Esophagus muscularis mucosa (tissue), 4 donors: ENCODE measurements around the gene PKHD1. TPM values are rescaled to one million over a fixed set of nuclear protein-coding genes. Genes with fewer than 3 reads are reported as not detected.

ENCODE experiments used
- DNase-seq: peaks from one replicate; pipeline ENCODE4 v3.0.0-alpha.2; 2017; ENCODE audit errors: extremely low spot score
- H3K27ac ChIP-seq, 4 donors: fragments of 200-600 bp; sonication (generic); replicated peaks in 1 of 4; 1 replicate in 3 of 4; 2 replicates in 1 of 4; pipeline ENCODE4 v1.5.1; 2016 to 2019; ENCODE audit warnings: mild to moderate bottlenecking in 1 of 4
- H3K27me3 ChIP-seq, 4 donors: fragments of 200-600 bp; sonication (generic); one replicate each; pipeline versions ENCODE4 v1.5.1 to v1.6.0; 2016 to 2019
- H3K36me3 ChIP-seq, 4 donors: fragments of 200-600 bp; sonication (generic); one replicate each; pipeline ENCODE4 v1.5.1; 2016 to 2019
- H3K4me1 ChIP-seq, 4 donors: fragments of 200-600 bp; sonication (generic); one replicate each; pipeline ENCODE4 v1.5.1; 2016 to 2019
- H3K4me3 ChIP-seq, 4 donors: fragments of 200-600 bp; sonication (generic); 1 replicate in 2 of 4; 2 replicates in 2 of 4; pipeline ENCODE4 v1.5.1; 2016 to 2019; ENCODE audit warnings: mild to moderate bottlenecking in 4 of 4, moderate library complexity in 1 of 4
- H3K9me3 ChIP-seq, 4 donors: fragments of 200-600 bp; sonication (generic); 1 replicate in 3 of 4; 2 replicates in 1 of 4; pipeline ENCODE4 v1.5.1; 2016 to 2019
- CTCF ChIP-seq, 3 experiments: fragments of 200-600 bp in 2 of 3; fragments of 450-650 bp in 1 of 3; sonication (generic) in 2 of 3; IDR thresholded peaks; one replicate each; pipeline ENCODE4 v1.5.1; 2017 to 2019; ENCODE audit warnings: antibody characterized with exemption in 3 of 3, mild to moderate bottlenecking in 2 of 3, moderate library complexity in 1 of 3
- EP300 ChIP-seq: sonication (generic); formaldehyde crosslinking; IDR thresholded peaks from one replicate; pipeline ENCODE4 v1.6.1; 2017; ENCODE audit warnings: antibody characterized with exemption
- POLR2A ChIP-seq: fragments of 450-650 bp; IDR thresholded peaks from one replicate; pipeline ENCODE4 v1.6.1; 2017; ENCODE audit warnings: antibody characterized with exemption, moderate library complexity, mild to moderate bottlenecking, low read depth
- POLR2AphosphoS5 ChIP-seq, 2 donors: sonication (generic); formaldehyde crosslinking; IDR thresholded peaks; one replicate each; pipeline ENCODE4 v1.6.1; 2017; ENCODE audit warnings: antibody characterized with exemption in 2 of 2
- WGBS: methylation state at CpG from one replicate; pipeline ENCODE4 v1.1.5; 2018; 5-methylcytosine and 5-hydroxymethylcytosine counted together
- intact Hi-C: fragments of 100-400 bp; cut with DNase I; formaldehyde crosslinking; loops from one replicate; pipeline ENCODE4 v1.15.1; 2023
- total RNA-seq, 4 donors: library from RNA; depleted of rRNA; stranded (reverse); fragments of >200 nt; gene quantifications; one replicate each; pipeline versions ENCODE4 v1.1.0 to v1.2.1, GENCODE V29; 2016

Gene PKHD1
- total RNA-seq, 4 donors from 2014 or later: under 0.01 TPM; not detected in 3

- TF ChIP-seq POLR2A (no peak), EP300 (no peak), CTCF (IDR thresholded peaks at IDR 0.05) (no peak), POLR2AphosphoS5 (IDR thresholded peaks at IDR 0.05) (no peak)
- Histone ChIP-seq H3K27ac (no peak overlapping the region), H3K4me1 (peaks cover 0 to 22% (median 17%) of the 10 kb centered on the region in 4 donors), H3K4me3 (no peak overlapping the region), H3K27me3 (no peaks in the 10 kb centered on the region), H3K9me3 (no peaks in the 10 kb centered on the region), H3K36me3 (no peaks in the 10 kb centered on the region)
- 89% methylated on average over 4 of the region's 4 CpGs for WGBS
- DNase-seq: no peak
- intact Hi-C loops: no loop called here
Measured at GRCh38 chr6:52012582-52012981, 74.8 kb downstream of the PKHD1 start.

- no peaks in the 10 kb centered on the region for H3K9me3 ChIP-seq
- H3K4me3 ChIP-seq: no peak overlapping the region
- DNase-seq: no peak
- no peak for TF ChIP-seq CTCF (IDR thresholded peaks at IDR 0.05)
- no peak for TF ChIP-seq POLR2AphosphoS5 (IDR thresholded peaks at IDR 0.05)
- TF ChIP-seq EP300: no peak
- TF ChIP-seq POLR2A: no peak
- peaks cover 0 to 22% (median 17%) of the 10 kb centered on the region in 4 donors for H3K4me1 ChIP-seq
- intact Hi-C loops: no loop called here
- H3K27ac ChIP-seq: no peak overlapping the region
- 84% methylated on average over 1 of the region's 1 CpG for WGBS
- H3K27me3 ChIP-seq: no peaks in the 10 kb centered on the region
- H3K36me3 ChIP-seq: no peaks in the 10 kb centered on the region
Measured at GRCh38 chr6:52010806-52011205, 76.6 kb downstream of the PKHD1 start.

- TF ChIP-seq CTCF (IDR thresholded peaks at IDR 0.05): no peak
- TF ChIP-seq POLR2A: no peak
- no peak for TF ChIP-seq POLR2AphosphoS5 (IDR thresholded peaks at IDR 0.05)
- TF ChIP-seq EP300: no peak
- H3K27me3 ChIP-seq: no peaks in the 10 kb centered on the region
- 72% methylated on average over 6 of the region's 6 CpGs for WGBS
- H3K4me1 ChIP-seq: peaks cover 0 to 22% (median 17%) of the 10 kb centered on the region in 4 donors
- no peak overlapping the region for H3K4me3 ChIP-seq
- no peak overlapping the region for H3K27ac ChIP-seq
- no peaks in the 10 kb centered on the region for H3K36me3 ChIP-seq
- DNase-seq: no peak
- intact Hi-C loops: no loop called here
- no peaks in the 10 kb centered on the region for H3K9me3 ChIP-seq
Measured at GRCh38 chr6:52010145-52010544, 77.3 kb downstream of the PKHD1 start.

- Histone ChIP-seq H3K27ac (no peak overlapping the region), H3K36me3 (no peaks in the 10 kb centered on the region), H3K4me3 (no peak overlapping the region), H3K27me3 (no peaks in the 10 kb centered on the region), H3K4me1 (peaks cover 0 to 22% (median 17%) of the 10 kb centered on the region in 4 donors), H3K9me3 (no peaks in the 10 kb centered on the region)
- TF ChIP-seq CTCF (IDR thresholded peaks at IDR 0.05) (no peak), POLR2A (no peak), EP300 (no peak), POLR2AphosphoS5 (IDR thresholded peaks at IDR 0.05) (no peak)
- no peak for DNase-seq
- WGBS: 33% methylated on average over 11 of the region's 11 CpGs
- intact Hi-C loops: no loop called here
Measured at GRCh38 chr6:52009466-52010140, 77.8 kb downstream of the PKHD1 start.

- peaks cover 0 to 16% (median 8%) of the 10 kb centered on the region in 4 donors for H3K4me1 ChIP-seq
- peak; percentile 17 for DNase-seq
- TF ChIP-seq CTCF (IDR thresholded peaks at IDR 0.05) (no peak), POLR2A (no peak)
- H3K27ac ChIP-seq: no peak overlapping the region
- H3K27me3 ChIP-seq: no peaks in the 10 kb centered on the region
- 83% methylated on average over 3 of the region's 3 CpGs for WGBS
- H3K36me3 ChIP-seq: no peaks in the 10 kb centered on the region
- H3K9me3 ChIP-seq: no peaks in the 10 kb centered on the region
- intact Hi-C loops: no loop called here
- no peak overlapping the region for H3K4me3 ChIP-seq
Measured at GRCh38 chr6:52000064-52000463, 87.3 kb downstream of the PKHD1 start.
